H4 (cell line): ENCODE data around the gene OARD1. TPM values are rescaled to one million over a fixed set of nuclear protein-coding genes. Genes with fewer than 3 reads are reported as not detected.
A peak's percentile ranks its signal among the peaks of the same experiment; 100 is the strongest.
"Not testable (repeated sequence)": the region's sequence is repeated elsewhere in the genome, so short reads cannot be mapped to it uniquely, and the experiment has no call there.

Experiments
- DNase-seq: peaks from one replicate; pipeline ENCODE4 v3.0.0-alpha.2; 2015; ENCODE audit warnings: low spot score
- total RNA-seq: library from RNA; depleted of rRNA; stranded (reverse); fragments of >200 nt; shearing (Covaris generic); gene quantifications from 2 replicates; pipeline ENCODE4 v1.2.3, GENCODE V29; 2014; rRNA removed

The OARD1 gene, protein sequence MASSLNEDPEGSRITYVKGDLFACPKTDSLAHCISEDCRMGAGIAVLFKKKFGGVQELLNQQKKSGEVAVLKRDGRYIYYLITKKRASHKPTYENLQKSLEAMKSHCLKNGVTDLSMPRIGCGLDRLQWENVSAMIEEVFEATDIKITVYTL
- 18.9 and 24.6 TPM in 2 replicates for total RNA-seq

DNA sequence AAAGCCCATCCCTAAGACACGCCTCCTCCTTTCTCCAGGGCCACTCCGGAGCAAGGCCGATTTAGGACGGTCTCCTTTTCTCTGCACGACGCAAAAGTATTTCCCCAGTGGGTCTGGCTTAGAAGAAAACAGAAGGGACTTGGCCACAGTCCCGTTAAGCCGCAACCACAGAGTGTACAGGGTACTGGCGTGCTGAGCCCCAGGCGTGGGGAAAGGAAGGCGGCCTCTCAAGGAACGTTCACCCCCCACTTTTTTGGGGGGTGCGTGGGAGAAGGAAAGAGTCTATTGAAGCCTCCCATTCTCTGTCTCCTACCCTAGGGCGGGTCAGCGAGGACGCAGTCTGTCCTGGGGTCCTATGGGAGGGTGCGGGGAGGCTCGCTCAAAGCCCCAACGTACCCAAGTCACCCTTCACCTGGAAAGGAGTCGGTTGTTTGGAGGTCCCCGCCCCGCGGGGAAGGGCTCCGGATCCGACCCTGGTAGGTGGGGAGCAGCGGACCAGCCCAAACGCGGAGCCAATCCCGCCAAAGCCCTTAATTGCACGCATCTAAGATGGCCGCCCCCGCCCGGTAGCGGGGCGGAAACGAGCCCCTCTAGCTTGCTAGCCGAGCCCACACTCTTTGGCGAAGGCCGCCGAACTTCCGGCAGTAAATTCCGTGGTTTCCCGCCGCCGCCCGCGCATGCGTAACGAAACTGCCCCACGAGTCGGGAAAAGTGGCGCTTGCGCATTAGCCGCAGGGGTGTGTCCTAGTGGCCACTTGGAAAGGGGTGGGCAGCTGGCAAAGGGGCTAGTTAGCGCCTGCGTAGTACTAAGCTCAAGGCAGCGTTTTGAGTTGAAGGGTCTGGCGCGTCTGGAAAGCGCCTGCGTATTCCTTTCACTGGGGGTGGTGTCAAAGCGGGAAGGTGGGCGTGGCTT, at the start of gene OARD1:
Gene OARD1 (minus strand): TSS at position 434 of the 913 bp plus-strand sequence. CDS start 722 bp downstream, outside the sequence.
- peak; percentile 99 for DNase-seq

DNA sequence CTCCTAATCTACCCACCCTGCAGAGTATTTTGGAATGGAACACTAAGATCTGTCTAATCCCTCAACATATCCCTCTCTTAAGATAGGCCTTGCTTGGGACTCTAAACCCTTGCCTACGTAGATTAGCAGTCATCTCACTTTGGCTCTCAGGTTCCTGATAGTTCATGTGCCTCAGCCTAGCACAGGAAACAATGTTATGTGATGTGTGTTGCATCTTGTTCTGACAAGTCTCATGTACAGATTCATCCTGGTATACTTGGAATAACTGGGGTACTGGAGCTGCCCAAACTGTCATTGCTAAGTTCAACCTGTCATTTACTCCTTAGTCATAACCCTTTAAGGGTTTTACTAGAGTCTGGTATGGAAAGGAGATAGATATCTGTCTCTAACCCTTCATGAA, 47.9 kb upstream of the OARD1 start:
- DNase-seq = no peak

DNA sequence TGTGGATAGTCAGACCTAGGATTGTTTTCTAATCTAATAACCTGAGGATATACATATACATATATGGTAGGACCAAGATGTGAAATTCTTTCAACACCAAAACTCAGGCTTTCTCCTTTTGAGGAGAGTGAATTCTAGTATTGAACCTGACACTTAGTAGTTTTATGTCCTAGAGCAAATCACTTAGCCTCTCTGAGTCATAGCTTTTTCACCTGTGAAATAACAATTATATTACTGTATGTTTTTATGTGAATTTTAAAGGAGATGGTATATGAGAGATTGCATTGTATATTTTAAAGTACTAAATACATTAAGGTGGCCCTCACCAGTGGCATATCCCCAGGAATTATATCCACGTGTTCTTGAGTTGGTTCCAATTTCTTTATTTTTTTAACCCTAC, 47.4 kb upstream of the OARD1 start:
- no peak for DNase-seq

DNA sequence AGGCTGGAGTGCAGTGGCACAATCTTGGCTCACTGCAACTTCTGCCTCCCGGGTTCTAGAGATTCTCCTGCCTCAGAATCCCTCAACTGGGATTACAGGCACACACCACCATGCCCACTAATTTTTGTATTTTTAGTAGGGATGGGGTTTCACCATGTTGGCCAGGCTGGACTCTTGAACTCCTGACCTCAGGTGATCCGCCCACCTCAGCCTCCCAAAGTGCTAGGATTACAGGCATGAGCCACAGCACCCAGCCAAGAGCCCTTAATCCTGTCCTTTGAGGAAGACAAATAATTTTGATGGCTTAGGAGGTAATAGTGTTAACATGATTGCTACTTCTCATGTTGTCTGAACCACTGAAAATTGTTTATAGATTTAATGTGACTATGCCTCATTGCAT, 42.9 kb upstream of the OARD1 start:
- DNase-seq = not testable (repeated sequence)

DNA sequence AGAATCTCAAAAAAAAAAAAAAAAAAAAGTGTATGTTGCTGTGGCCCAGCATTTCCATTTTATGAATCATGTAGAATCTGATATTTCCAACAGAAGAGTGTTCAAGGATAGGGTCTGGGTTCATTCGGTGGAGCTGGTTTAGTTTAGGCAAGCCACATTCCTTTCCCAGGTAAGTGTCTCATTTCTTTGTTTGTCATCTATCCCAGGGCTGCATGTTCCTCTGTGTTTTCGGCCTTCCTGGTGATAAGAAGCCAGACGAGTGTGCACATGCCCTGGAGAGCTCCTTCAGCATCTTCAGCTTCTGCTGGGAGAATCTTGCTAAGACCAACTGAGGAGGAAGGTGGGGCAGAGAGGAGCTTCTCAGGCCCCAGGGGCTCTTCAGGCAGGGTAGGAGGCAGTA, 38.9 kb upstream of the OARD1 start:
- DNase-seq = no peak

DNA sequence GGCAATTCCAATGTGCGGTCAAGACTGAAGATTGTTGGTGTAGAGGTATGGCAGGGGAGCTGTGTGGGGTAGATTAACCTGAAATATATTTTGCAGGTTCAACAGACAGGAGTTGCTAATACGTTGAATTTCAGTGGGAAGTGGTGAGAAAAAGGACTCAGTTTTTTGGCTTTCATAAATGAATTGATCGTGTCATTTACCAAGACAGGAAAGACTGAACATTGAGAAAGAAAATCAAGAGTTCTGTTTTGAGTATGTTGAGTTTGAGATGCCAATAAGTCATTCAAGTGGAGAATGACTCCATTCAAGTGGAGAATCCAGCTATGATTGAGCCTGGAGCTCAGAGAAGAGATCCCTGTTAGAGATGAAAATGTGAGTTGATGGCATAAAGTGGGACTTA, 31.7 kb upstream of the OARD1 start:
- no peak for DNase-seq

DNA sequence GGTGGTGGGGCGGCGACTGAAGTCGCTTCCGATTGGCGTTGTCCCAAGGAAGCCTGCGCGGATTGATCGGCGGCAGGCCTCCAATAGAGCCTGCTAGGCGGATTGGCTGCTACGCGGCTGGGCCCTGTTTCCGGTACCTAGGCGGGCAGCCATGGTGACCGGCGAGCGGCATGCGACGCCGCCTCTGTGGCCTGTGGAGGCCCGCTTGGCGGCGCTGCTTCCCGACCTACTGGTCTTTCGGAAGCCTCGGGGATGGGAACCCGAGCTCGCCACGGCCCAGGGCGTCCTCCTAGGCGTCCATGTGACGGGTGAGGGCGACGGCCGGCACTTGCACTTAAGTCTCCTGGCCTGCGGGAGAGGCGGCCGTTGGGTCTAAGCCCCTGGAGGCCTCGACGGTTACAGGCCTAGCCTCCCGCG, 28.7 kb upstream of the OARD1 start:
- no peak for DNase-seq

DNA sequence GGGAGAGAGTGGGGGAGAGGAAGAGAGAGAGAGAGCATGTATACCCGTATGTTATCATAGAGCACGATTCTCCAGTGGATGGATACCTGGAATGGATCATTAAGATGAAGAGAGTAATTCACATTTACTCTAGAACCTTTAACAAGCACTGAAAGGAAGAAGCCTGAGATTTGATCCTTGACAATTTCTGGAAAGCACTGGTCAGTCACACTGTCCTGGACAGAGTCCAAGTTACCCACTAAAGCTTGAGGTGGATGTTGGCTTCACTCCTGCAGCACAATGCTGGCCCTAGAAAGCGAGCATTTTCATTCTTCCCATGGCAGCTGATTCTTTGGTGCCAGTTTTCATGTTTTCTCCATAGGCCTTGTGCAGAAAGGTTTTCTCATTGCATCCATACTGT, 26.2 kb upstream of the OARD1 start:
- no peak for DNase-seq

DNA sequence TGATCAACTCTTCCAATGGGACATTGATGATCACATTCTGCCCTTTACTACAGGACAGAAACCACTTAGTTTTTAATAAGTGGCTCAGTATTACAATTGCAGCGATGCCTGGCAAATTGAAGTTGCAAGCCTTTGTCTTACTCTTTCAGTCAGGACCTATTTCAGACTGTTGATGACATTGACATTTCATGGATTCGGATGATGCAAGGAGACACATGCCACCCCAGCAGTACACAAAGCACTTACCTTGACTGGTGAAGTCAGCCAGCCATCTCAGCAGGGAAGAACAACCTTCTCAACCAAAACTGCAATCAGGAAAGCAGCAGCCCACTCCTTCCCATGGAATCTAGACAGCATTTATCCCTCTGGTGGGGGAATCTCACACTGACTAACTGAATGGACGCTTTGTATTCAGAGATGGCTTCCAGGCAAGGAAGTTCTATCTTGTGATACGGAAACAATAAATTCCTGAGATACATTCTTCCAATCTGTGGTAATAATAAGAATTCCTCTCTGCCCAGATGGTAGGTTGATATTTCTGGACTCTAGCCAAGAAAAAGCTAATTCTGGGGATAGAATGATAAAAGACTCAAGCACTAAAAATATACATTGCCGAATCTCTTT, 25.4 kb upstream of the OARD1 start:
- DNase-seq = no peak

DNA sequence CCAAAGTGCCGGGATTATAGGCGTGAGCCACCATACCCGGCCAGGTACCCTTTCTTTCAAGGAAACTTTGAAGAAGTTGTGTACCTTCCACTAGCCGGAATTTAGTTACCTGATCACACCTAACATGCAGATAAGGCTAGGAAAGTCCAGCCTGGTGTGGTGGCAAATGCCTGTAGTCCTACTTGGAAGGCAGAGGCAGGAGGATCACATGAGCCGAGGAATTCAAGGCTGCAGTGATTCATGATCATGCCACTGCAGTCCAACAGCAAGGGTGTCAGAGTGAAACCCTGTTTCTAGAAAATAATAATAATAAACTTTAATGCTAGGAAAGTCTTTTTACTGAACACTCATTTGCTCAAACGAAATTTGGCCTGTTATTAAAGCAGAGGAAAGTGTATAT, 21.6 kb upstream of the OARD1 start:
- DNase-seq = no peak

DNA sequence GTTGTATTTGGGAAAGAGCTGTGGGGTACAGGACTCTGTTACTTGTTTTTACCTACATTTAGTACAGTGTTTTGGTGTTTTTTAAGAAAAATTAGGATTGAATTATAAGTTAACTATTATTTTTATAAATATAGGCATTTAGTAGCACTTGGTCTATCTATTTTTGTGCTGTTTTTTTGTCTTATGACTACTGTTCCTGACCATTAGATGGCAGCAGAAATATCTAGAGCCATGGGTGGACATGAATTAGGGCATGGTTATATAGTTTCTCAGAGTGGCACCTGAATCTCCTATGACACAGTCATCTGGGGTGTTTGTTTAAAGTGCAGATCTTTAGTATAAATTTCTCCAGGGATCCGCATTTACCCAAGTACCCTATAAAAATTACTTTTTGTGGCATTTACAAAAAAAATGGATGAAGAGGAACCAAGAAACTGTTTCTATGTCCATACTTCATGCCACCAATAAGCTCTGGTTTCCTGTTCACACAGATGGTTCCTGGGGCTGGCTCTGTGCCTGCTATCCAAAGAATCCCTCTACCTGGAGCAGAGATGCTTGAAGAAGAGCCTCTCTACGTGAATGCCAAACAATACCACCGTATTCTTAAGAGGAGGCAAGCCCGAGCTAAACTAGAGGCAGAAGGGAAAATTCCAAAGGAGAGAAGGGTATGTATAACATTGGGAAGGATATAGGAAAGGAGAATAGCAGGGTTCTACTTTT, 20.4 kb upstream of the OARD1 start:
- DNase-seq = peak; percentile 25

DNA sequence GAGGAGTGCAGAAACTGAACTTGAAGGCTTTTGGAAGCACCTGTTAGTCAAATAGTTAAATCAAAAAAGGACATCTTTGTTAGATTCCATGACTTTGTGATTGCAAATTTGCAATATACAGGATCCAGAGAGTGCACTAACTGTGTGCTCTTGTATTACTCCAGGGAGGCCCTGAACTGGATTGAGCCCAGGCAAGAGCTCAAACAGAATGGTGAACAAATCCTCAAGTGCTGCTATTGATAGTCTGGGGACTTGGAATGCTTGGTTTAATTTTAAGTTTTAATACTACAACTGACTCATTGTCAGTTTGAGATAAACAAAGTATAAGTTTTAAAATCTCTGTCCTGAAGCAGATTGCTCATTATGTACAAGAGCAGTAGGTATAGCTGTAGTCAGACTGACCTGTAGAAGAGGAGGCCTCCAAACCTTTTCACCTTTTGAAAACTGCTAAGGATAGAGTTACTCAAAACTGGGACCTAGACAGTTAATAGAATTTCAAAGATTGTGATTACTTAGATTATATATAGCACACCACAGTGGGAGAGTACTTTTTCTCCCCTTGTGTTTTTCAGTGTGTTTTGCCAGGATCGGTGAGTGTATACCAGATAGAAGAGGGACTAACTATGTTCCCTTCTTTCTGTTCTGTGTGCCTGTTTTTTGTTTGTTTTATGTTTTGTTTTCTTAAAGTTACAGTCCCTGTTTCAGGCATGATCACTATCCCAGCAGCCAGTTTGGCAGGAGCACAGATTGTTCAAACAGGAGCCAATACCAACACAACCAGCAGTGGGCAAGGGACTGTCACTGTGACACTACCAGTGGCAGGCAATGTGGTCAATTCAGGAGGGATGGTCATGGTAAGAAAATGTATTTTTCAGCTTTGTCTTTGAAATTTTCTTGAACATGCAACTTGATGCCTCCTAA, 18.9 kb upstream of the OARD1 start:
- no peak for DNase-seq

DNA sequence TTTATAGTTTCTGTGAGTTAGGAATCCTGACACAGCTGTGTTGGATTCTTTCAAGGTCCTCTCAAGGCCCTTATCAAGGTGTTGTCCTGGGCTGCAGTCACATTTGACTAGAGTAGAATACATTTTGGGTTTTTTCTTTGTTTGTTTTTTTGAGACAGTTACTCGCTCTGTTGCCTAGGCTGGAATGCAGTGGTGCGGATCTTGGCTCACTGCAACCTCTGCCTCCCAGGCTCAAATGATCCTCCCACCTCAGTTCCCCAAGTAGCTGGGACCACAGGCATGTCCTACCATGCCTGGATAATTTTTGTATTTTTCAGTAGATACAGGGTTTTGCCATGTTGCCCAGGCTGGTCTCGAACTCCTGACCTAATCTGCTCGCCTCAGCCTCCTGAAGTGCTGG, 16.3 kb upstream of the OARD1 start:
- no peak for DNase-seq

DNA sequence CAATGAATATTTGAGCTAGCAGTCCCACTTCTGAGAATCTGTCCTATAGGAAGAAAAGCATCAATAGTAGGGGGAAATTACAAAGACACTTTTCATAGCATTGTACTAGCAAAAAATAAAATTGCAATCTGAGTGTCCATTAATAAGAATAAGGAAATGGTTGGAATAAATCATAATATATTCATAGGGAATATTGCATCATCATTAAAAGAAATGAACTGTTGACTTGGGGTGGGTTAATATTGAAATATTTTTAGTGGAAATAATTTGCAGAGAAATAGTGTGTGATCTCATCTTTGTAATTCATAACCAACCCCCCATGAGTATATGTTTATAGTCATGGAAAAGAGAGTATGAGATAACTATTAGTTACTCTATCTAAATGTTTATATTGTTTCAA, 13.0 kb upstream of the OARD1 start:
- DNase-seq = no peak

DNA sequence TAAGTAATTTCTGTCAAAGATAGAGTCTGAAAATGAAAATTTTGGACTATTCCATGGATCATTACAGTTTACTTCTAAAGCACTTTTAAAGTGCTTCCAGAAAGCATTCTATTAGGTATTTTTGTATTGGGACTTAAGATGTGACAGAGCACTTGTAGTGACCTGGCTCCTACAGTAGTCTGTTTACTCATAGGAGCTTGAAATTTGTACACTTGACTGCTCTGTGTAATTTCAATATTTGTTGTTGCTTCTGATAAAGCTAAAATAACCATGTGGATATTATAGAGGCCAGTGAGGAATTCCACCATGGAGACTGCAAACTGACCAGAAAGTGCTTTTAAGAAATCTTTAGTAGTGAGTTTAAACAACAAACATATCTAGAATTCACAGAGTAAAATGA, 10.9 kb upstream of the OARD1 start:
- no peak for DNase-seq

DNA sequence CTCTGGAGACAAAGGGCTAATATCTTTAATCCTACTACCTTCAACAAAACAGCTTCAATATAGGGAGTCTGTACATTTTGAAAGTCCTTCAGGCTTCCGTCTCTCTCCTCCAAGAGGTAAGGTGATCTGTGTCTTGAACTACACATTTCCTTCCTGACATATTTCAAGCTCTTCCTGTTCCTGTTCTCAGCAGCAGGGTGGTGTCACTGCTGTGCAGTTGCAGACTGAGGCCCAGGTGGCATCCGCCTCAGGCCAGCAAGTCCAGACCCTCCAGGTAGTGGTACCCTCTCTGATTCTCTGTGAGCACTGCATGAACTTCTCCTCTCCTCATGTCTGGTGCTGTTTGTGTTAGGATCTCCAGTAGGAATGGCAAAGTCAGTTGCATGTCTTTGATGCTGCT, 8.5 kb upstream of the OARD1 start:
- no peak for DNase-seq

DNA sequence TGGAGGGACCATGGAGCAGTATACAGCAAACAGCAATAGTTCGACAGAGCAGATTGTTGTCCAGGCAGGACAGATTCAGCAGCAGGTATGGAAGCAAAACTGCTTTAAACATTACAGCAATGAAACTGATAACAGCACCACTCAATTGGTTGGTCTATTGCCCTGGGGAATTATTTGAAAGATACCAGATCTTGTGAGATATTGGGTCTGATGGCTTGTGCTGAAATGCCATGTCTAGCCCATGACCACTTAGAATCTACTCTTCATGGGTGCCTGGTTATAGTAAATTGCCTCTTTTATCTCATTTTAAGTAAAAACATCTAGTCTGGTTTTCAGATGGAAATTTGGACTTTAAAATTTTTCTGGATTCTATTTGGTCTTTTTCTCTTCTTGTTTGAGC, 6.9 kb upstream of the OARD1 start:
- DNase-seq = no peak

DNA sequence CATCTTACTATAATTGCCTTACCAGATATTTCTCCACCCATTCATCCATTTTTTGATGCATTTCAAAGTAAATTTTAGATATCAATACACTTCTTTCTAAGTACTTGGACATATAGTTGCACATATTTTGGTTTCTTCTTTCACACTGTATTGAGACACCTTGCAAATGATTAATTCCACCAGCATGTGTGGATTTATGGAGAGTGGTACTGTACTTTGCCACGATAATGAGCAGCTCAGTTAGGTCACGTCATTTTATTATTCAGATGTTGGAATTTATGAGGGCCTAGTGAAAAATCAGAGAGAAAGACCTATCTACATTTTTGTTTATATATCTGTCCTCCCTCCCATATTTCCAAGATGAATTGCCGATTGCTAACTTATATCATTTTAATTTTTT, 5.9 kb upstream of the OARD1 start:
- DNase-seq = no peak

DNA sequence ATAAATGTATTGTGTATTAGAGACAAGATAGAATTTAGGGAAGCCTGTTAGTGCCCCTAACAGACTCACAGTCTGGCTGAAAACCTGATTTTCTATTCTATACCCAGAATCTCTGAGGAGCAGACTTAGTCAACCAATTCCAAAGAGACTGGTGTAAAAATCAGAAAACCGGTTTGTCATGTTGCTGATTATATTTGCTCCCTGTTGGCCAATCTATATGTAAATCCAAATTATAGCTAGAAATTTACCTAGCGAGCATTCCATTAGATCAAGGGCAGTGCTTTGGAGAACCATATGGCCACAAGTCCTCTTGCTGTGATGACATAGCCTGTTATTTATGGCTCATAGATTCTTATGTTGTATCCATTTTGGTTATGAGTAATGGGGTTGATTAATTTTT, 5.4 kb upstream of the OARD1 start:
- no peak for DNase-seq

DNA sequence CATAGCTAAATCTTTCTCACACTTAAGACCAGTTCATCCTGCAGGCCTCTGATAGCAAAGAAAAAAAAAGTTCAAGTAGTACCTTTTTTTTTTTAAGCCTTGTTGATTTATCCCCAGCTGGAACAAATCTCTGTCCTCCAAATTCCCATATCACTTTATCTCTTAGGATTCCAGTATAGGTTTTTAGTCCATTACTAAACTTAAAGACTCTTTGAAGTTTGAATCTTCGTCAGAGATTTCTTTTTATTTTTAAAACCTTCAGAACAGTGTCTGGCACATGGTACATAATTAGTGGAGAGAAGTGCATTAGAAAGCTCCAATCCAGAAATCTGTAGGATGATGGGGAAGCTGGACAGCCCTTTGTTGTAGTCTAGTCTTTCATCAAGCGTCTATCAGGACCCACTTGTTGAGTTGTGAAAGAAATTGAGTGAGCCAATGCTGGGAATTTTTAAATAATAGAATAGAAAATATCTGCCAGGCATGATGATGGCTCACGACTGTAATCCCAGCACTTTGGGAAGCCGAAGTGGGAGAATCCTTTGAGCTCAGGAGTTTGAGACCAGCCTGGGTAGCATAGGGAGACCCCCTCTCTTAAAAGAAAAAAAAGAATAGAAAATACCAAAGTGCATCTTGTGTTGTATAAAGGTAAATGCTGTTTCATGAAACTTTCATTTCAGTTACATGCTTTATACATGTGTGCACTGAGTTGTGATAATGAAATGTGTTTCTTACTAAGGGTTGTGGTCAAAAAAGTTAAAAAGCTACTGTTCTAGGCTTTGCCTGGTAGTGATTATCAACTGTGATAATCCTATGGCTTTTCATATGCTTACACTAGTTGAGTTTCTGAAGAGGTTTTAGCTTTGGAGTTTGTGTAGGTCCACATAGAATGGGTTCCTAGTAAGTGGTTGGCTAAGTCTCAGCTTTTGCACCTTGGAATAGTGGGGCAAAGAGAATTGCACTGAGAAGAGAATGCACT, 3.8 kb upstream of the OARD1 start:
- no peak for DNase-seq
